Esophagus squamous epithelium (tissue), 5 donors: ENCODE measurements around the gene MOV10L1. TPM values are rescaled to one million over a fixed set of nuclear protein-coding genes. Genes with fewer than 3 reads are reported as not detected.

Source experiments
- DNase-seq: peaks from one replicate; lab custom pipeline; 2025; lab: John Stamatoyannopoulos, UW
- H3K27ac ChIP-seq, 4 donors: fragments of 200-600 bp; sonication (generic); one replicate each; pipeline ENCODE4 v1.5.1; 2016 to 2019; ENCODE audit warnings: mild to moderate bottlenecking in 1 of 4
- H3K27me3 ChIP-seq, 4 donors: fragments of 200-600 bp; sonication (generic); 1 replicate in 3 of 4; 2 replicates in 1 of 4; pipeline versions ENCODE4 v1.5.1 to v1.6.0; 2017 to 2021; ENCODE audit warnings: antibody characterized with exemption in 1 of 4
- H3K36me3 ChIP-seq, 3 donors: fragments of 200-600 bp; sonication (generic); one replicate each; pipeline ENCODE4 v1.5.1; 2016 to 2019
- H3K4me1 ChIP-seq, 3 donors: fragments of 200-600 bp; sonication (generic); one replicate each; pipeline ENCODE4 v1.5.1; 2017 to 2019
- H3K4me3 ChIP-seq, 4 donors: fragments of 200-600 bp; sonication (generic); 1 replicate in 3 of 4; 2 replicates in 1 of 4; pipeline ENCODE4 v1.5.1; 2016 to 2019; ENCODE audit warnings: mild to moderate bottlenecking in 2 of 4, moderate library complexity in 1 of 4
- H3K9me3 ChIP-seq, 3 donors: fragments of 200-600 bp; sonication (generic); one replicate each; pipeline ENCODE4 v1.5.1; 2016 to 2019
- CTCF ChIP-seq, 6 experiments: fragments of 450-650 bp in 4 of 6; fragments of 200-600 bp in 2 of 6; sonication (generic) in 2 of 6; IDR thresholded peaks; one replicate each; pipeline ENCODE4 v1.5.1; 2016 to 2019; ENCODE audit warnings: antibody characterized with exemption in 6 of 6, mild to moderate bottlenecking in 4 of 6, moderate library complexity in 4 of 6
- POLR2A ChIP-seq, 4 donors: fragments of 450-650 bp; IDR thresholded peaks; one replicate each; pipeline ENCODE4 v1.6.1; 2017; ENCODE audit warnings: antibody characterized with exemption in 4 of 4, mild to moderate bottlenecking in 4 of 4, moderate library complexity in 3 of 4
- WGBS, 2 donors: methylation state at CpG; one replicate each; pipeline ENCODE4 v1.1.5; 2018; 5-methylcytosine and 5-hydroxymethylcytosine counted together
- intact Hi-C: fragments of 100-400 bp; cut with DNase I; formaldehyde crosslinking; loops from one replicate; pipeline ENCODE4 v1.15.0; 2022
- total RNA-seq, 4 donors: library from RNA; depleted of rRNA; stranded (reverse); fragments of >200 nt; gene quantifications; one replicate each; pipeline ENCODE4 v1.1.0, GENCODE V29; 2016
- donor health status: DM: yes; HTN: yes; CAD: no.

The MOV10L1 gene
- total RNA-seq, 4 donors from 2014 or later: 0.06 to 0.57 (median 0.13) TPM; not detected in 1

GRCh38 chr22:50205781-50206569 is 116.2 kb downstream of the MOV10L1 start:
- H3K4me3 ChIP-seq: no peak overlapping the region
- peaks cover 8 to 65% (median 11%) of the 10 kb centered on the region in 3 donors for H3K4me1 ChIP-seq
- H3K27ac ChIP-seq: peak overlapping the region; percentile 5 to 61 (median 53)
- no peak for TF ChIP-seq CTCF (IDR thresholded peaks at IDR 0.05)
- TF ChIP-seq POLR2A (IDR thresholded peaks at IDR 0.05): no peak
- H3K36me3 ChIP-seq: peaks cover 10 to 77% (median 22%) of the 10 kb centered on the region in 3 donors
- H3K9me3 ChIP-seq: no peaks in the 10 kb centered on the region
- 87 to 93% methylated on average over 27 to 34 of the region's 45 CpGs for WGBS, 2 donors
- H3K27me3 ChIP-seq: no peaks in the 10 kb centered on the region
- DNase-seq: no peak
- intact Hi-C loops: no loop called here

- WGBS, 2 donors: 100% methylated on average over 1 of the region's 10 CpGs; no CpG with 5 or more reads in 1 of the 2 donors
- H3K27me3 ChIP-seq: no peaks in the 10 kb centered on the region
- no peak overlapping the region for H3K4me3 ChIP-seq
- intact Hi-C loops: no loop called here
- peaks cover 14 to 83% (median 24%) of the 10 kb centered on the region in 3 donors for H3K36me3 ChIP-seq
- no peak for TF ChIP-seq POLR2A (IDR thresholded peaks at IDR 0.05)
- peak in 4 of 6 experiments; percentile 14 to 31 (median 26) for TF ChIP-seq CTCF (IDR thresholded peaks at IDR 0.05)
- H3K4me1 ChIP-seq: peaks cover 7 to 64% (median 8%) of the 10 kb centered on the region in 3 donors
- peak overlapping the region in 2 of 4 donors; percentile 55 to 61 for H3K27ac ChIP-seq
- no peak for DNase-seq
- no peaks in the 10 kb centered on the region for H3K9me3 ChIP-seq
Measured at GRCh38 chr22:50206599-50206998, 116.8 kb downstream of the MOV10L1 start.

GRCh38 chr22:50207383-50208140 is 117.8 kb downstream of the MOV10L1 start:
- no peak for DNase-seq
- Histone ChIP-seq H3K4me3 (no peak overlapping the region), H3K27ac (peak overlapping the region in 1 of 4 donors; percentile 61), H3K4me1 (peaks cover 0 to 54% (median 0%) of the 10 kb centered on the region in 3 donors), H3K36me3 (peaks cover 14 to 93% (median 29%) of the 10 kb centered on the region in 3 donors), H3K27me3 (no peaks in the 10 kb centered on the region), H3K9me3 (no peaks in the 10 kb centered on the region)
- 66 to 72% methylated on average over 6 to 11 of the region's 23 CpGs for WGBS, 2 donors
- intact Hi-C loops: no loop called here
- TF ChIP-seq POLR2A (IDR thresholded peaks at IDR 0.05) (no peak), CTCF (IDR thresholded peaks at IDR 0.05) (no peak)

GRCh38 chr22:50208430-50208938 is 118.7 kb downstream of the MOV10L1 start:
- TF ChIP-seq POLR2A (IDR thresholded peaks at IDR 0.05) (no peak), CTCF (IDR thresholded peaks at IDR 0.05) (no peak)
- Histone ChIP-seq H3K27ac (no peak overlapping the region), H3K36me3 (peaks cover 14 to 95% (median 33%) of the 10 kb centered on the region in 3 donors), H3K27me3 (no peaks in the 10 kb centered on the region), H3K4me3 (no peak overlapping the region), H3K9me3 (no peaks in the 10 kb centered on the region), H3K4me1 (peaks cover 0 to 49% (median 0%) of the 10 kb centered on the region in 3 donors)
- WGBS, 2 donors: 81 to 83% methylated on average over 9 of the region's 22 CpGs
- DNase-seq: no peak
- intact Hi-C loops: no loop called here
